Peyer's patch (tissue), 4 donors: ENCODE data around the gene TAPT1.

ENCODE experiments used
- CTCF ChIP-seq, 6 experiments: fragments of 450-650 bp in 4 of 6; fragments of 200-600 bp in 2 of 6; sonication (generic) in 1 of 6; IDR thresholded peaks; one replicate each; pipeline ENCODE4 v1.5.1; 2017 to 2019; ENCODE audit warnings: antibody characterized with exemption in 6 of 6, mild to moderate bottlenecking in 3 of 6, moderate library complexity in 1 of 6
- POLR2A ChIP-seq, 2 donors: fragments of 450-650 bp; IDR thresholded peaks; one replicate each; pipeline ENCODE4 v1.5.1; 2017; ENCODE audit warnings: antibody characterized with exemption in 2 of 2, mild to moderate bottlenecking in 2 of 2, moderate library complexity in 2 of 2

- TF ChIP-seq CTCF (IDR thresholded peaks at IDR 0.05) (no peak), POLR2A (IDR thresholded peaks at IDR 0.05) (no peak)
Measured at GRCh38 chr4:16261313-16261878, 35.1 kb upstream of the TAPT1 start.
